ENCODE measurements around the gene PICALM.

Gene PICALM

GRCh38 chr11:86034710-86035109, 34.2 kb downstream of the PICALM start:
- TF ChIP-seq, protein P1, sequence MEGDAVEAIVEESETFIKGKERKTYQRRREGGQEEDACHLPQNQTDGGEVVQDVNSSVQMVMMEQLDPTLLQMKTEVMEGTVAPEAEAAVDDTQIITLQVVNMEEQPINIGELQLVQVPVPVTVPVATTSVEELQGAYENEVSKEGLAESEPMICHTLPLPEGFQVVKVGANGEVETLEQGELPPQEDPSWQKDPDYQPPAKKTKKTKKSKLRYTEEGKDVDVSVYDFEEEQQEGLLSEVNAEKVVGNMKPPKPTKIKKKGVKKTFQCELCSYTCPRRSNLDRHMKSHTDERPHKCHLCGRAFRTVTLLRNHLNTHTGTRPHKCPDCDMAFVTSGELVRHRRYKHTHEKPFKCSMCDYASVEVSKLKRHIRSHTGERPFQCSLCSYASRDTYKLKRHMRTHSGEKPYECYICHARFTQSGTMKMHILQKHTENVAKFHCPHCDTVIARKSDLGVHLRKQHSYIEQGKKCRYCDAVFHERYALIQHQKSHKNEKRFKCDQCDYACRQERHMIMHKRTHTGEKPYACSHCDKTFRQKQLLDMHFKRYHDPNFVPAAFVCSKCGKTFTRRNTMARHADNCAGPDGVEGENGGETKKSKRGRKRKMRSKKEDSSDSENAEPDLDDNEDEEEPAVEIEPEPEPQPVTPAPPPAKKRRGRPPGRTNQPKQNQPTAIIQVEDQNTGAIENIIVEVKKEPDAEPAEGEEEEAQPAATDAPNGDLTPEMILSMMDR (conservative IDR thresholded peaks at IDR 0.05) = no peak
- peak overlapping the region; percentile 10 for H3K27ac ChIP-seq

- H3K27ac ChIP-seq = no peak overlapping the region
- TF ChIP-seq, protein P1 (conservative IDR thresholded peaks at IDR 0.05) = no peak
Measured at GRCh38 chr11:86021377-86021776, 47.5 kb downstream of the PICALM start.

DNA sequence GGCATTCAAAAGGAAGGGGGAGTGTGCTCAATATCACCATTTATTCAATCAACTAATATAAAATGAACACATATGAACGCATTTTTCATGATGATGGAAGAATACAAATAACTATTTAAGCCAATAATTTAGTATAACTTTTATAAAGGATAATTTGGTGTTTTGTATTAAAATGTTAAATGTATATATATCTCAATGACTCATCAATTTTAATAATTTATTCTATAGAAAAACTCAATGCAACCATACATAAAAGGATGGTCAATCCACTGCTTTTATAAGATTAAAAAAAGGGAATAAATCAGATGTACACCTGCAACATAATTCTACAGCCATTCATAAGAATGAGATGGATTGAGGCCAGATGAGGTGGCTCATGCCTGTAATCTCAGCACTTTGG, 50.6 kb downstream of the PICALM start:
- TF ChIP-seq, protein P1 (conservative IDR thresholded peaks at IDR 0.05) = no peak

GRCh38 chr11:86016451-86016850, 52.4 kb downstream of the PICALM start:
- TF ChIP-seq, protein P1 (conservative IDR thresholded peaks at IDR 0.05) = no peak

More for the DNA sequence above, 50.6 kb downstream of the PICALM start:
- no peak overlapping the region for H3K27ac ChIP-seq

DNA sequence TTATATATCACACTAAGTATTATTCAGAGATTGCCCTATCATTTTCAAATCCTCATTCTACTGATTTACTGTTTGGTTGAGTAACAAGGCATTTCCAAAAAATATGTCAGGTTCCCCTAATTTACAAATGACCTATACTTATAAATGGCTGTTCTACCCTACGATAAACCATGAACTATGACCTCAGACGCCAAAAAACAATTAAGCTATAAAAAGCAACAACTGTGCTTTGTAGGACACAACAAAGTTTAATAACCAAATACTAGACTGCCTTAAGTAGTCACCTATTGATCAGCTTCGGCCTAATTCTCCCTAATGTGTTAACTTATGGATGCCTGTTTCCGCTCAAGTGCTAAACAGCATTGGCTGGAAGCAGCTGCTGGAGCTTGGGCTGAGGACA, 53.2 kb downstream of the PICALM start:
- TF ChIP-seq, protein P1 (conservative IDR thresholded peaks at IDR 0.05) = no peak
- no peak overlapping the region for H3K27ac ChIP-seq

More at GRCh38 chr11:86016451-86016850, 52.4 kb downstream of the PICALM start:
- no peak overlapping the region for H3K27ac ChIP-seq

GRCh38 chr11:86014221-86014620, 54.7 kb downstream of the PICALM start:
- no peak overlapping the region for H3K27ac ChIP-seq
- TF ChIP-seq, protein P1 (conservative IDR thresholded peaks at IDR 0.05) = no peak

- TF ChIP-seq, protein P1 (conservative IDR thresholded peaks at IDR 0.05) = no peak
- no peak overlapping the region for H3K27ac ChIP-seq
Measured at GRCh38 chr11:86013713-86014112, 55.2 kb downstream of the PICALM start.

Data from VCaP (cell line).